Activated effector memory CD4-positive, alpha-beta T cell treated with anti-CD3 and anti-CD28 coated beads, Interleukin-2, amount 50 U/mL, for 16 hours (primary cell): ENCODE data around the gene OR10V1.

ENCODE experiments used
- DNase-seq: peaks from one replicate; pipeline ENCODE4 v3.0.0-alpha.2; 2020

The OR10V1 gene

DNA sequence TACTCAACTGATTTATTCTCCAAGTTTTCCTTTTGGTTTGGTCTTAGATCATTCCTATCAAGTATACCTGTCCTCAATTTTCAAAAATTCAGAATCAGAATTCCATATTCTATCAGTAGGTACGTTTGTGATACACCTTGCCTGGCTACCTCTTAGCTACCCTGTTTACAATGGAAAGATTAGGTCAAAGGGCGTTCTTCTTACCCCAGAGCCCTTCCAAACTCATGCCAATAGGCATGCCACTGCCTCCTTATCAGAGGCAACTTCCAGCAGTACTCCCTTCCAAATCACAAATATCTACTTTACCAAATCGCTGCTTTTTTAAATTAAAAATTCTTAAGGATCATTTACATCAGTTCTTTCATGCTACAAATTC is 45.8 kb downstream of the OR10V1 start:
- no peak for DNase-seq

DNA sequence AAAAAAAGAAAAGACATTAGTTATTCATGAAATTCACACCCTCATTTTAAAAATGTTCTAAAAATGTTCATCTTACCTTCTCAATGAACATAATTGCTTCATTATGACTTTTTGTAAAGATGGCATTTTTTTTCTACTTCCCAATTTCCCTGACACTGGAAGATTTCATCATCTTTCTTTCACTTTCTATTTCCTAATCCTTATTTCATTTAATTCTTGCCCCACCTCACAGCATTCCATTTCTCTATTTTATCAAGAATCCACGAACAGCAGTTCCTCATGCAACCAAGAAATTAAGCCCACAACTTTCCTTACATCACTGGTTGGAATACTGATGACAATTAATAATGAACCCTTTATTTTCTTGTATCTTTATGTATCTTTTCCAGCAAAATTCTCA is 46.7 kb downstream of the OR10V1 start:
- no peak for DNase-seq
